ENCODE data around the gene LSM7.

Gene LSM7

GRCh38 chr19:2280633-2281264 is 47.6 kb downstream of the LSM7 start:
- H3K27me3 ChIP-seq (ENCODE audit: insufficient read depth, poor library complexity, severe bottlenecking) = no peaks in the 10 kb centered on the region
- H3K36me3 ChIP-seq (ENCODE audit: low read depth) = no peaks in the 10 kb centered on the region
- no peak for DNase-seq (ENCODE audit: low spot score)
- no peaks in the 10 kb centered on the region for H3K4me1 ChIP-seq (ENCODE audit: insufficient read depth, poor library complexity, severe bottlenecking)
- no peaks in the 10 kb centered on the region for H3K9me3 ChIP-seq (ENCODE audit: severe bottlenecking)
- no peak for TF ChIP-seq CTCF (IDR thresholded peaks at IDR 0.05; ENCODE audit: poor library complexity, severe bottlenecking)
- no peak overlapping the region for H3K27ac ChIP-seq (ENCODE audit: poor library complexity, severe bottlenecking)
- no peak for ATAC-seq (ENCODE audit: low read depth)
- no peak overlapping the region for H3K4me3 ChIP-seq (ENCODE audit: severe bottlenecking)

- Histone ChIP-seq H3K27ac (ENCODE audit: poor library complexity, severe bottlenecking) (no peak overlapping the region), H3K27me3 (ENCODE audit: insufficient read depth, poor library complexity, severe bottlenecking) (no peaks in the 10 kb centered on the region), H3K4me3 (ENCODE audit: severe bottlenecking) (no peak overlapping the region), H3K4me1 (ENCODE audit: insufficient read depth, poor library complexity, severe bottlenecking) (no peaks in the 10 kb centered on the region), H3K36me3 (ENCODE audit: low read depth) (peaks cover 8% of the 10 kb centered on the region; the same call in 1 of the 2 replicates), H3K9me3 (ENCODE audit: severe bottlenecking) (no peaks in the 10 kb centered on the region)
- ATAC-seq (ENCODE audit: low read depth) (no peak), DNase-seq (ENCODE audit: low spot score) (no peak)
- no peak for TF ChIP-seq CTCF (IDR thresholded peaks at IDR 0.05; ENCODE audit: poor library complexity, severe bottlenecking)
These were observed 49.8 kb downstream of the LSM7 start for GRCh38 chr19:2278459-2279158.

GRCh38 chr19:2277138-2277537 is 51.2 kb downstream of the LSM7 start:
- DNase-seq (ENCODE audit: low spot score) (no peak), ATAC-seq (ENCODE audit: low read depth) (no peak)
- Histone ChIP-seq H3K4me3 (ENCODE audit: severe bottlenecking) (no peak overlapping the region), H3K4me1 (ENCODE audit: insufficient read depth, poor library complexity, severe bottlenecking) (peaks cover 3% of the 10 kb centered on the region), H3K27me3 (ENCODE audit: insufficient read depth, poor library complexity, severe bottlenecking) (no peaks in the 10 kb centered on the region), H3K9me3 (ENCODE audit: severe bottlenecking) (no peaks in the 10 kb centered on the region), H3K36me3 (ENCODE audit: low read depth) (peaks cover 21% of the 10 kb centered on the region), H3K27ac (ENCODE audit: poor library complexity, severe bottlenecking) (no peak overlapping the region)
- TF ChIP-seq CTCF (IDR thresholded peaks at IDR 0.05; ENCODE audit: poor library complexity, severe bottlenecking) = no peak

GRCh38 chr19:2276429-2276986 is 51.9 kb downstream of the LSM7 start:
- no peak for DNase-seq (ENCODE audit: low spot score)
- H3K27ac ChIP-seq (ENCODE audit: poor library complexity, severe bottlenecking) = no peak overlapping the region
- H3K4me1 ChIP-seq (ENCODE audit: insufficient read depth, poor library complexity, severe bottlenecking) = peaks cover 3% of the 10 kb centered on the region
- no peaks in the 10 kb centered on the region for H3K9me3 ChIP-seq (ENCODE audit: severe bottlenecking)
- H3K4me3 ChIP-seq (ENCODE audit: severe bottlenecking) = no peak overlapping the region
- ATAC-seq (ENCODE audit: low read depth) = no peak
- no peaks in the 10 kb centered on the region for H3K27me3 ChIP-seq (ENCODE audit: insufficient read depth, poor library complexity, severe bottlenecking)
- peaks cover 28% of the 10 kb centered on the region for H3K36me3 ChIP-seq (ENCODE audit: low read depth)
- TF ChIP-seq CTCF (IDR thresholded peaks at IDR 0.05; ENCODE audit: poor library complexity, severe bottlenecking) = no peak
